ENCODE measurements around the gene AMDHD1. TPM values are rescaled to one million over a fixed set of nuclear protein-coding genes. Genes with fewer than 3 reads are reported as not detected.

Gene AMDHD1, protein sequence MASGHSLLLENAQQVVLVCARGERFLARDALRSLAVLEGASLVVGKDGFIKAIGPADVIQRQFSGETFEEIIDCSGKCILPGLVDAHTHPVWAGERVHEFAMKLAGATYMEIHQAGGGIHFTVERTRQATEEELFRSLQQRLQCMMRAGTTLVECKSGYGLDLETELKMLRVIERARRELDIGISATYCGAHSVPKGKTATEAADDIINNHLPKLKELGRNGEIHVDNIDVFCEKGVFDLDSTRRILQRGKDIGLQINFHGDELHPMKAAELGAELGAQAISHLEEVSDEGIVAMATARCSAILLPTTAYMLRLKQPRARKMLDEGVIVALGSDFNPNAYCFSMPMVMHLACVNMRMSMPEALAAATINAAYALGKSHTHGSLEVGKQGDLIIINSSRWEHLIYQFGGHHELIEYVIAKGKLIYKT
- 3.5 TPM for total RNA-seq (2013)
- polyA plus RNA-seq (1 to 10 TPM in 2 of 3 donors, under 1 TPM in 1; 0.43 to 1.9 (median 1.0) TPM), polyA minus RNA-seq (0.64 and 1.8 TPM in 2 replicates), total RNA-seq (0.17 to 2.3 (median 0.96) reads per million in 11 experiments)

DNA sequence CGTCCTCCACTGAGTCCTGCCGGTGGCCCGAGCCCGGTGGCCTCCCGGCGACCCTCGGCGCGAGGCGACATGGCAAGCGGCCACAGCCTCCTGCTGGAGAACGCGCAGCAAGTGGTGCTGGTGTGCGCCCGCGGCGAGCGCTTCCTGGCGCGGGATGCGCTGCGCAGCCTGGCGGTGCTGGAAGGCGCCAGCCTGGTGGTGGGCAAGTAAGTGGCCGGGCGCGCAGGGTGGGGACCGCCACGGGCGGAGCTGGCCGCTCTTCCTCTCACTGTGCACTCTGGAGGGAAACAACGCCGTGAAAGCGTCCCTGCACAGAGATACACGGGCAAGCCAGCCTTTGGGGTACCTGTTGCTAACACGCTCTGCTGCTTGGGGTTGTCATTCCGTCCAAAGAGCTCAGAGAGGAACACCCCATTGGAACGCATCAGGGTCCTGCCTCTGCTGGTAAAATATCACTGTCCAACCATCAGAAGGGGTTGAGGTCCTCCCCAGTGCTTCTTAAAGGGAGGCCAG, at the start of gene AMDHD1:
Gene AMDHD1 (plus strand): TSS at position 2 of the 513 bp plus-strand sequence. CDS start 68 bp downstream, at position 70.
- Histone ChIP-seq H3K4me1 (ENCODE audit: control insufficient read depth in 1 of 2, insufficient read depth in 2 of 2, low read length in 2 of 2) (peaks cover 12 to 15% of the 10 kb centered on the region in 2 donors), H2AFZ (ENCODE audit: insufficient read depth, low read depth, low read length, poor library complexity, severe bottlenecking) (peak within 1 kb of the TSS; percentile 95), H3K79me2 (ENCODE audit: insufficient read depth, low read length) (no peaks in the 10 kb centered on the region), H4K20me1 (ENCODE audit: insufficient read depth, low read length) (no peaks in the 10 kb centered on the region), H3K36me3 (replicated peaks in 1 of 2; ENCODE audit: control insufficient read depth in 1 of 2, insufficient read depth in 2 of 2, low read length in 2 of 2) (no peaks in the 10 kb centered on the region), H3K4me3 (replicated peaks in 1 of 3; ENCODE audit: low read depth in 2 of 3, low read length in 3 of 3) (peak within 1 kb of the TSS; percentile 58 to 97 (median 78)), H3K27me3 (ENCODE audit: control insufficient read depth in 2 of 2, insufficient read depth in 2 of 2, low read length in 2 of 2) (no peaks in the 10 kb centered on the region), H3K27ac (ENCODE audit: low read depth in 1 of 2, low read length in 2 of 2) (peak within 1 kb of the TSS; percentile 10 to 77), H3K4me2 (replicated peaks; ENCODE audit: extremely low read depth, low read length, poor library complexity, severe bottlenecking) (peak within 1 kb of the TSS; percentile 89), H3K9me3 (replicated peaks in 1 of 2; ENCODE audit: control insufficient read depth in 1 of 2, insufficient read depth in 1 of 2, low read length in 2 of 2) (no peaks in the 10 kb centered on the region), H3K9ac (ENCODE audit: insufficient read depth, low read length, poor library complexity, severe bottlenecking) (peak within 1 kb of the TSS; percentile 77)
- WGBS (ENCODE audit: insufficient coverage): under 1% methylated on average over 38 of the region's 38 CpGs
- peak; percentile 35 to 38 (median 38) for DNase-seq
- Mint-ChIP-seq H3K4me1 (peaks cover 11% of the 10 kb centered on the region), H3K27ac (peak within 1 kb of the TSS; percentile 62 to 90 (median 80)), H3K4me3 (peak within 1 kb of the TSS; percentile 88 to 96), H3K27me3 (ENCODE audit: low read depth in 3 of 3) (peaks cover 0 to 4% (median 2%) of the 10 kb centered on the region in 3 donors), H3K36me3 (no peaks in the 10 kb centered on the region), H3K9me3 (no peaks in the 10 kb centered on the region)
- TF ChIP-seq CTCF (IDR thresholded peaks at IDR 0.05): peak; percentile 16
- intact Hi-C loops (cut with micrococcal nuclease): loop anchor here in 1 of 2 donors (5.0 kb wide), 1 partner anchor 81 kb away; no protein-coding TSS in a partner anchor

- Histone ChIP-seq H3K9me3 (replicated peaks in 1 of 2; ENCODE audit: control insufficient read depth in 1 of 2, insufficient read depth in 1 of 2, low read length in 2 of 2) (no peaks in the 10 kb centered on the region), H3K4me1 (ENCODE audit: control insufficient read depth in 1 of 2, insufficient read depth in 2 of 2, low read length in 2 of 2) (no peaks in the 10 kb centered on the region), H3K36me3 (replicated peaks in 1 of 2; ENCODE audit: control insufficient read depth in 1 of 2, insufficient read depth in 2 of 2, low read length in 2 of 2) (no peaks in the 10 kb centered on the region), H3K4me2 (replicated peaks; ENCODE audit: extremely low read depth, low read length, poor library complexity, severe bottlenecking) (no peak overlapping the region), H3K79me2 (ENCODE audit: insufficient read depth, low read length) (no peaks in the 10 kb centered on the region), H2AFZ (ENCODE audit: insufficient read depth, low read depth, low read length, poor library complexity, severe bottlenecking) (no peak overlapping the region), H3K4me3 (replicated peaks in 1 of 3; ENCODE audit: low read depth in 2 of 3, low read length in 3 of 3) (no peak overlapping the region), H3K9ac (ENCODE audit: insufficient read depth, low read length, poor library complexity, severe bottlenecking) (no peak overlapping the region), H3K27me3 (ENCODE audit: control insufficient read depth in 2 of 2, insufficient read depth in 2 of 2, low read length in 2 of 2) (peaks cover 10 to 11% of the 10 kb centered on the region in 2 donors), H4K20me1 (ENCODE audit: insufficient read depth, low read length) (no peaks in the 10 kb centered on the region), H3K27ac (ENCODE audit: low read depth in 1 of 2, low read length in 2 of 2) (no peak overlapping the region)
- H3K36me3 Mint-ChIP-seq: no peaks in the 10 kb centered on the region
- H3K4me3 Mint-ChIP-seq: no peak overlapping the region
- no CpG with 5 or more reads among the region's 4 CpGs for WGBS (ENCODE audit: insufficient coverage)
- TF ChIP-seq CTCF (IDR thresholded peaks at IDR 0.05): no peak
- H3K27ac Mint-ChIP-seq: no peak overlapping the region
- H3K27me3 Mint-ChIP-seq (ENCODE audit: low read depth in 3 of 3): peaks cover 15 to 25% (median 21%) of the 10 kb centered on the region in 3 donors
- peaks cover 0 to 3% (median 0%) of the 10 kb centered on the region in 7 donors for H3K9me3 Mint-ChIP-seq
- H3K4me1 Mint-ChIP-seq: no peaks in the 10 kb centered on the region
- intact Hi-C loops (cut with micrococcal nuclease): no loop called here
- no peak for DNase-seq
These were observed 46.3 kb upstream of the AMDHD1 start for GRCh38 chr12:95896846-95897245.
